Measurements from ENCODE around the gene FBLN5.

FBLN5 gene

GRCh38 chr14:91945751-91946621 is 1.5 kb downstream of the FBLN5 start:
- DNase-seq, result no peak

GRCh38 chr14:91942946-91943345 is 4.5 kb downstream of the FBLN5 start:
- DNase-seq, result no peak

GRCh38 chr14:91942128-91942527 is 5.4 kb downstream of the FBLN5 start:
- no peak for DNase-seq

- DNase-seq, result no peak
Measured at GRCh38 chr14:91940209-91940608, 7.3 kb downstream of the FBLN5 start.

GRCh38 chr14:91935586-91935985 is 11.9 kb downstream of the FBLN5 start:
- no peak for DNase-seq

GRCh38 chr14:91934554-91935285 is 12.8 kb downstream of the FBLN5 start:
- no peak for DNase-seq

- no peak for DNase-seq
Measured at GRCh38 chr14:91931478-91932088, 15.9 kb downstream of the FBLN5 start.

- DNase-seq, result no peak
Measured at GRCh38 chr14:91929700-91930099, 17.8 kb downstream of the FBLN5 start.

GRCh38 chr14:91927800-91928199 is 19.7 kb downstream of the FBLN5 start:
- DNase-seq, result no peak

- DNase-seq, result no peak
Measured at GRCh38 chr14:91927191-91927590, 20.3 kb downstream of the FBLN5 start.

- no peak for DNase-seq
Measured at GRCh38 chr14:91926131-91926890, 21.2 kb downstream of the FBLN5 start.

GRCh38 chr14:91925727-91926121 is 21.8 kb downstream of the FBLN5 start:
- no peak for DNase-seq

- DNase-seq, result no peak
Measured at GRCh38 chr14:91925001-91925726, 22.3 kb downstream of the FBLN5 start.

GRCh38 chr14:91920526-91920925 is 27.0 kb downstream of the FBLN5 start:
- DNase-seq, result no peak

GRCh38 chr14:91919814-91920213 is 27.7 kb downstream of the FBLN5 start:
- no peak for DNase-seq

GRCh38 chr14:91918186-91918883 is 29.2 kb downstream of the FBLN5 start:
- DNase-seq, result no peak

GRCh38 chr14:91912035-91912434 is 35.5 kb downstream of the FBLN5 start:
- no peak for DNase-seq

GRCh38 chr14:91911474-91912032 is 35.9 kb downstream of the FBLN5 start:
- peak; percentile 73 for DNase-seq

- no peak for DNase-seq
Measured at GRCh38 chr14:91910196-91910595, 37.3 kb downstream of the FBLN5 start.

GRCh38 chr14:91906374-91906773 is 41.1 kb downstream of the FBLN5 start:
- no peak for DNase-seq

- no peak for DNase-seq
Measured at GRCh38 chr14:91904956-91905645, 42.4 kb downstream of the FBLN5 start.
